Adrenal gland (tissue), 5 donors: ENCODE results near the gene MISP3.

Experiments
- CTCF ChIP-seq, 6 experiments: fragments of 450-650 bp in 4 of 6; fragments of 200-600 bp in 2 of 6; sonication (generic) in 1 of 6; IDR thresholded peaks; 1 replicate in 5 of 6; 2 replicates in 1 of 6; pipeline versions ENCODE4 v1.5.1 to v1.8.0; 2016 to 2021; ENCODE audit warnings: antibody characterized with exemption in 6 of 6, mild to moderate bottlenecking in 2 of 6, moderate library complexity in 1 of 6
- POLR2A ChIP-seq, 2 donors: fragments of 450-650 bp; IDR thresholded peaks; one replicate each; pipeline ENCODE4 v1.6.1; 2017; ENCODE audit warnings: antibody characterized with exemption in 2 of 2, mild to moderate bottlenecking in 2 of 2, moderate library complexity in 1 of 2
- donor health status: DM: no; HTN: no; CAD: no.

- TF ChIP-seq CTCF (IDR thresholded peaks at IDR 0.05) (no peak), POLR2A (IDR thresholded peaks at IDR 0.05) (no peak)
These were observed 29.6 kb downstream of the MISP3 start for GRCh38 chr19:14102102-14102696.
